Measurements from ENCODE around the gene KIAA0319L.

- no peak for TF ChIP-seq CTCF (IDR thresholded peaks at IDR 0.05)
- no peak for TF ChIP-seq EP300 (IDR thresholded peaks at IDR 0.05)
- no peak for TF ChIP-seq POLR2A (IDR thresholded peaks at IDR 0.05)
Observed at GRCh38 chr1:35589516-35590427, 32.6 kb upstream of the KIAA0319L start.

All from sigmoid colon (tissue), 4 donors.